Endothelial cell of umbilical vein (primary cell): ENCODE results near the gene GRIN3A.

Source experiments
- CTCF ChIP-seq, 2 donors: IDR thresholded peaks; 1 replicate in 1 of 2; 2 replicates in 1 of 2; pipeline ENCODE4 v1.5.1; 2011; ENCODE audit warnings: low read length in 2 of 2, mild to moderate bottlenecking in 2 of 2, moderate library complexity in 2 of 2, control low read depth in 1 of 2, inconsistent platforms in 1 of 2, low read depth in 1 of 2; ENCODE audit not compliant: insufficient read depth in 1 of 2; ENCODE audit errors: extremely low read depth in 1 of 2
- EZH2 ChIP-seq: IDR thresholded peaks from 2 replicates; pipeline ENCODE4 v1.6.1; 2012; ENCODE audit warnings: borderline replicate concordance, low read depth, mild to moderate bottlenecking, moderate library complexity, low read length, inconsistent platforms; ENCODE audit not compliant: severe bottlenecking
- FOS ChIP-seq: IDR thresholded peaks from 2 replicates; pipeline ENCODE4 v1.6.1; 2011; ENCODE audit warnings: mild to moderate bottlenecking, low read length, moderate library complexity, borderline replicate concordance; ENCODE audit not compliant: insufficient read depth
- GATA2 ChIP-seq: IDR thresholded peaks from 2 replicates; pipeline ENCODE4 v1.7.0; 2011; ENCODE audit warnings: low read depth, mild to moderate bottlenecking, moderate library complexity, mixed read lengths, low read length; ENCODE audit not compliant: insufficient read length, insufficient read depth
- JUN ChIP-seq: IDR thresholded peaks from 2 replicates; pipeline ENCODE4 v1.6.1; 2011; ENCODE audit warnings: borderline replicate concordance, low read depth; ENCODE audit not compliant: insufficient read length, insufficient read depth
- MAX ChIP-seq: IDR thresholded peaks from 2 replicates; pipeline ENCODE4 v1.6.1; 2011; ENCODE audit not compliant: insufficient read depth, insufficient read length
- MYC ChIP-seq: IDR thresholded peaks from one replicate; pipeline ENCODE4 v1.6.1; 2011; ENCODE audit warnings: mild to moderate bottlenecking, low read depth, low read length
- POLR2A ChIP-seq: IDR thresholded peaks from 2 replicates; pipeline ENCODE4 v1.6.1; 2012; ENCODE audit warnings: low read depth, mild to moderate bottlenecking, control low read depth, low read length
- POLR2AphosphoS5 ChIP-seq: IDR thresholded peaks from 2 replicates; pipeline ENCODE4 v1.6.1; 2012; ENCODE audit warnings: low read depth, mild to moderate bottlenecking, control low read depth, low read length, moderate library complexity; ENCODE audit not compliant: insufficient read depth

GRCh38 chr9:101702257-101702656 lies 36.2 kb downstream of the GRIN3A start:
- no peak for TF ChIP-seq MAX
- TF ChIP-seq EZH2, result no peak
- TF ChIP-seq POLR2A, result no peak
- TF ChIP-seq POLR2AphosphoS5, result no peak
- TF ChIP-seq CTCF (IDR thresholded peaks at IDR 0.05; ENCODE audit: extremely low read depth in 1 of 2, insufficient read depth in 1 of 2, low read depth in 1 of 2, low read length in 2 of 2), result no peak
- TF ChIP-seq MYC, result no peak
- TF ChIP-seq GATA2, result no peak
- no peak for TF ChIP-seq JUN
- TF ChIP-seq FOS, result no peak
